ENCODE results near the gene TMEM131.

- TF ChIP-seq CTCF (IDR thresholded peaks at IDR 0.05) (no peak), POLR2AphosphoS5 (IDR thresholded peaks at IDR 0.05) (no peak), POLR2A (IDR thresholded peaks at IDR 0.05) (no peak), EP300 (IDR thresholded peaks at IDR 0.05; ENCODE audit: low read depth) (no peak)
These were observed 37.6 kb downstream of the TMEM131 start for GRCh38 chr2:97958184-97958583.

All from transverse colon (tissue), 4 donors.